ENCODE results near the gene PABPC3.

Gene PABPC3

GRCh38 chr13:25148402-25148771 lies 52.5 kb downstream of the PABPC3 start:
- TF ChIP-seq EZH2phosphoT487 (conservative IDR thresholded peaks at IDR 0.05; ENCODE audit: low read length) = no peak
- no peak for TF ChIP-seq CTCF (IDR thresholded peaks at IDR 0.05; ENCODE audit: insufficient read depth, low read length, poor library complexity, severe bottlenecking)
- H3K4me2 ChIP-seq (ENCODE audit: low read depth, low read length, poor library complexity, severe bottlenecking) = no peak overlapping the region
- no peaks in the 10 kb centered on the region for H3K9me3 ChIP-seq (ENCODE audit: insufficient read depth, low read length)
- H3K36me3 ChIP-seq (ENCODE audit: low read length) = no peaks in the 10 kb centered on the region
- no peaks in the 10 kb centered on the region for H4K20me1 ChIP-seq (ENCODE audit: low read depth, low read length)
- no peaks in the 10 kb centered on the region for H3F3A ChIP-seq (ENCODE audit: insufficient read depth)
- no peak overlapping the region for H3K4me3 ChIP-seq (ENCODE audit: insufficient read depth, low read length, poor library complexity, severe bottlenecking)
- H3K79me2 ChIP-seq (ENCODE audit: insufficient read depth, low read length) = no peaks in the 10 kb centered on the region
- H3K9ac ChIP-seq (ENCODE audit: low read length) = no peak overlapping the region
- no peak overlapping the region for H3K27ac ChIP-seq (ENCODE audit: low read depth, low read length)
- no peak overlapping the region for H2AFZ ChIP-seq (ENCODE audit: low read depth, low read length, severe bottlenecking)
- no peaks in the 10 kb centered on the region for H3K27me3 ChIP-seq (ENCODE audit: low read length)
- H3K9me2 ChIP-seq (replicated peaks; ENCODE audit: insufficient read depth, low read length) = no peaks in the 10 kb centered on the region
